Lower leg skin (tissue), 4 donors: ENCODE results near the gene TMEM187. TPM values are rescaled to one million over a fixed set of nuclear protein-coding genes. Genes with fewer than 3 reads are reported as not detected.

Experiments
- DNase-seq, 2 donors: peaks; one replicate each; pipeline ENCODE4 v3.0.0-alpha.2; 2019; ENCODE audit warnings: low spot score in 2 of 2
- H3K4me3 ChIP-seq: fragments of 200-600 bp; sonication (generic); 2 replicates; pipeline ENCODE4 v1.5.1; 2017; ENCODE audit warnings: mild to moderate bottlenecking, low read depth; ENCODE audit not compliant: poor library complexity, severe bottlenecking
- CTCF ChIP-seq, 3 donors: fragments of 450-650 bp; IDR thresholded peaks; one replicate each; pipeline ENCODE4 v1.5.1; 2016; ENCODE audit warnings: antibody characterized with exemption in 3 of 3, mild to moderate bottlenecking in 3 of 3, moderate library complexity in 2 of 3
- POLR2A ChIP-seq, 2 donors: fragments of 450-650 bp; IDR thresholded peaks; one replicate each; pipeline ENCODE4 v1.6.1; 2016 to 2017; ENCODE audit warnings: antibody characterized with exemption in 2 of 2, mild to moderate bottlenecking in 1 of 2, moderate library complexity in 1 of 2
- WGBS, 2 donors: methylation state at CpG; one replicate each; pipeline ENCODE4 v1.1.5; 2018; 5-methylcytosine and 5-hydroxymethylcytosine counted together
- intact Hi-C: fragments of 100-400 bp; cut with DNase I; formaldehyde crosslinking; loops from one replicate; pipeline ENCODE4 v1.15.0; 2023; ENCODE audit warnings: low total_unique reads
- total RNA-seq, 4 donors: library from RNA; depleted of rRNA; stranded (reverse); fragments of >200 nt; gene quantifications; one replicate each; pipeline ENCODE4 v1.1.0, GENCODE V29; 2016

The TMEM187 gene
- total RNA-seq, 4 donors from 2014 or later = 10.1 to 21.6 (median 14.4) TPM

DNA sequence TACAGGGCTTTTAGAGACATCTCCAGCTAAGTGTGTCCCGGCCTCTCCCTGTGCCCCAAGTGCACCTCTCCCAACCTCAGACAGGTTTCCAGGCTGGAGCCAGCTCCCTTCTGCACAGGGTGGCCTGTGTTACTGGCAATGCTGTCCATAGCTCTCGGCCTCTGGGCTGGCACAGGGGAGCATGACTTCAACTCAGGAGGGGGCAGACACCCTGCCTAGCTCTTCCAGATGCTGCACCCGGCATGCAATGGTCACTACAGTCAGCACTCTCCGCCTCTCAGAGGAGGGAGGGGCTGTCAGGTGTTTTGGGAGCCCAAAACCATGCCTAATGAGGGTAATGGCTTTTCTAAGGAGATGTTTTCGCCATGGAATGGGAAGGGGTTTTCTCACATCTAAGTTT, 49.6 kb downstream of the TMEM187 start:
- H3K4me3 ChIP-seq = no peak overlapping the region
- DNase-seq = no peak
- 77 to 88% methylated on average over 3 to 5 of the region's 5 CpGs for WGBS, 2 donors
- intact Hi-C loops = no loop called here
- no peak for TF ChIP-seq POLR2A (IDR thresholded peaks at IDR 0.05)
- TF ChIP-seq CTCF (IDR thresholded peaks at IDR 0.05) = no peak

- no peak for DNase-seq
- TF ChIP-seq CTCF (IDR thresholded peaks at IDR 0.05) (no peak), POLR2A (IDR thresholded peaks at IDR 0.05) (no peak)
- intact Hi-C loops = no loop called here
- no peak overlapping the region for H3K4me3 ChIP-seq
- 83 to 84% methylated on average over 16 to 27 of the region's 27 CpGs for WGBS, 2 donors
Measured at GRCh38 chrX:154023276-154024000, 50.9 kb downstream of the TMEM187 start.

DNA sequence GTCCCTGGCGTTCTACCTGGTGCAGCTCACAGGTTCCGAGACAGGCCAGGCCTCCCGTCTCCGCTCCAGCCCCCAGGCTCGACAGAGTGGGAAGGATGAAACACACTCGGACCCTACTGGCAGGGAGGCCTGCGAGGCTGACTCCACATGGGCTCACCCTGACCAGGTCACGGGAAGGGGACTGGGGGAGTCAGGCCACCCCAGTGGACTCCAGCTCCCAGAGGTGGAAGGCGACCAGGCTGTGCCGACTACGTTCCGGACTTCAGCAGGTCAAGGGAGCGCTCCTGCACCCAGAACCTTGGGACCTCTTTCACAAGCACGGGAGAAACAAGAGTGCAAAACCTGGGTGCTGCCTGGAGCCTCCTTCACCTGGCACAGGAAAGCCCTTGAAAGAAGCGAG, 51.7 kb downstream of the TMEM187 start:
- no peak for DNase-seq
- intact Hi-C loops = no loop called here
- H3K4me3 ChIP-seq = no peak overlapping the region
- WGBS, 2 donors = 92 to 94% methylated on average over 5 to 15 of the region's 15 CpGs
- TF ChIP-seq POLR2A (IDR thresholded peaks at IDR 0.05) (no peak), CTCF (IDR thresholded peaks at IDR 0.05) (no peak)

DNA sequence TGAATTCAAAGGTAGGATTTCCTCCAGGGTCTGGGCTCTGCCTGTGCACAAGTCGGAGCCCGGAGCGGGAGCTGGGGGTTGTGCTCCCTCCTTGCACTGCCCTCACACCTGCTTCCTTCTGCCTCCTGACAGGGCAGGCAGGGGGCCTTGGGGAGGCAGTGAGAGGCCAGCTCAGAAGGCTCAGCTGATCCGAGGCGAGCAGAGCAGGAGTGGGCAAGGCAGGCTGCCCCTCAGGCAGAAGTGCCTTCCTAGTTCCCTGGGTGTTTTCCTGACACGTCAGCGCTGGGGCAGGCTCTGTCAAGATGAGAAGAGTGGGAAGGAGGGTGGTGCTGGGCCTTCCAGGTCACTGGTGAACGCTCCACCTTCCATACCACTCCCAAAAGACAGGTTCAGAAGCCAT, 52.7 kb downstream of the TMEM187 start:
- 40 to 51% methylated on average over 1 to 8 of the region's 8 CpGs for WGBS, 2 donors
- intact Hi-C loops = no loop called here
- TF ChIP-seq POLR2A (IDR thresholded peaks at IDR 0.05) = no peak
- TF ChIP-seq CTCF (IDR thresholded peaks at IDR 0.05) = no peak
- no peak overlapping the region for H3K4me3 ChIP-seq
- no peak for DNase-seq

- no peak for DNase-seq
- 51 to 80% methylated on average over 14 to 21 of the region's 21 CpGs for WGBS, 2 donors
- intact Hi-C loops = no loop called here
- H3K4me3 ChIP-seq = no peak overlapping the region
- no peak for TF ChIP-seq CTCF (IDR thresholded peaks at IDR 0.05)
- no peak for TF ChIP-seq POLR2A (IDR thresholded peaks at IDR 0.05)
Measured at GRCh38 chrX:154026136-154027021, 53.8 kb downstream of the TMEM187 start.
